CD4-positive, alpha-beta T cell (primary cell): ENCODE results near the gene THSD7A. TPM values are rescaled to one million over a fixed set of nuclear protein-coding genes. Genes with fewer than 3 reads are reported as not detected.

Source experiments
- ATAC-seq: fragments of 200-7000 bp; cut with Tn5 transposase; one replicate; pipeline ENCODE4 v1.10.0; 2022; ENCODE audit warnings: mild to moderate bottlenecking; ENCODE audit not compliant: poor library complexity
- CTCF ChIA-PET: fragments of 350-600 bp; sonication (Branson Sonifier 250); formaldehyde crosslinking; loops from one replicate; lab custom pipeline; 2021; ENCODE audit warnings: antibody characterized with exemption, inconsistent platforms; lab: Charles Lee
- POLR2A ChIA-PET: fragments of 350-600 bp; sonication (Branson Sonifier 250); formaldehyde crosslinking; loops from one replicate; lab custom pipeline; 2021; ENCODE audit warnings: antibody characterized with exemption, inconsistent platforms; lab: Charles Lee
- DNase-seq, 14 experiments: peaks; one replicate each; pipeline ENCODE4 v3.0.0-alpha.2; 2013 to 2020; ENCODE audit warnings: mixed read lengths in 2 of 14
- H3K27ac ChIP-seq, 2 donors: one replicate each; pipeline versions ENCODE4 v1.5.1 to v1.7.0; 2013; ENCODE audit warnings: low read length in 2 of 2, low read depth in 1 of 2, mild to moderate bottlenecking in 1 of 2
- H3K27me3 ChIP-seq, 2 experiments: 1 replicate in 1 of 2; 2 replicates in 1 of 2; pipeline versions ENCODE4 v1.6.1 to v1.7.0; 2013; ENCODE audit warnings: low read length in 2 of 2, control low read depth in 1 of 2, mild to moderate bottlenecking in 1 of 2, moderate library complexity in 1 of 2; ENCODE audit not compliant: insufficient read depth in 2 of 2, control insufficient read depth in 1 of 2
- H3K36me3 ChIP-seq: one replicate; pipeline ENCODE4 v1.6.1; 2013; ENCODE audit warnings: low read length, control low read depth; ENCODE audit not compliant: insufficient read depth
- H3K4me1 ChIP-seq: one replicate; pipeline ENCODE4 v1.6.1; 2013; ENCODE audit warnings: low read length, control low read depth; ENCODE audit not compliant: insufficient read depth
- H3K4me3 ChIP-seq: one replicate; pipeline ENCODE4 v1.5.1; 2013; ENCODE audit warnings: mild to moderate bottlenecking, low read length, moderate library complexity
- H3K9me3 ChIP-seq, 2 experiments: 1 replicate in 1 of 2; 2 replicates in 1 of 2; pipeline versions ENCODE4 v1.6.1 to v1.7.0; 2013; ENCODE audit warnings: low read length in 2 of 2, mild to moderate bottlenecking in 2 of 2, control low read depth in 1 of 2, moderate library complexity in 1 of 2; ENCODE audit not compliant: control insufficient read depth in 1 of 2, insufficient read depth in 1 of 2
- H3K27ac Mint-ChIP-seq: one replicate; pipeline ENCODE4 v1.8.0; 2020; ENCODE audit warnings: mixed read lengths
- H3K27me3 Mint-ChIP-seq: one replicate; pipeline ENCODE4 v1.8.0; 2021; ENCODE audit warnings: mixed read lengths
- H3K36me3 Mint-ChIP-seq: one replicate; pipeline ENCODE4 v1.8.0; 2021; ENCODE audit warnings: low read depth, mixed read lengths
- H3K4me1 Mint-ChIP-seq: one replicate; pipeline ENCODE4 v1.8.0; 2021; ENCODE audit warnings: low read depth, mixed read lengths
- H3K4me3 Mint-ChIP-seq: one replicate; pipeline ENCODE4 v1.8.0; 2020; ENCODE audit warnings: mild to moderate bottlenecking, mixed read lengths
- H3K9me3 Mint-ChIP-seq: one replicate; pipeline ENCODE4 v1.8.0; 2020; ENCODE audit warnings: mixed read lengths
- CTCF ChIP-seq: fragments of 200-600 bp; IDR thresholded peaks from one replicate; pipeline ENCODE4 v1.8.0; 2022; ENCODE audit warnings: antibody characterized with exemption, mild to moderate bottlenecking
- intact Hi-C, 2 experiments: fragments of 100-400 bp; cut with DNase I in 1 of 2; cut with micrococcal nuclease in 1 of 2; formaldehyde crosslinking; loops; one replicate each; pipeline versions ENCODE4 v1.15.1 to v1.9.0; 2023 to 2025; cut with DNase I, micrococcal nuclease
- total RNA-seq, 174 experiments: library from RNA in 2 of 174; stranded (reverse) in 2 of 174; gene quantifications; one replicate each; pipeline ENCODE4 v1.2.3 and lab custom pipeline; 2021 to 2026

The THSD7A gene
- total RNA-seq, 2 experiments from 2014 or later, result not detected

GRCh38 chr7:11620406-11621253 is 211.4 kb downstream of the THSD7A start:
- H3K36me3 ChIP-seq, result no peaks in the 10 kb centered on the region
- H3K9me3 Mint-ChIP-seq, result no peaks in the 10 kb centered on the region
- H3K4me1 ChIP-seq, result no peaks in the 10 kb centered on the region
- H3K36me3 Mint-ChIP-seq, result no peaks in the 10 kb centered on the region
- H3K27ac Mint-ChIP-seq, result no peak overlapping the region
- no peak for TF ChIP-seq CTCF
- no peaks in the 10 kb centered on the region for H3K27me3 ChIP-seq
- H3K4me3 Mint-ChIP-seq, result no peak overlapping the region
- H3K9me3 ChIP-seq, result peaks cover 0 to 4% of the 10 kb centered on the region in 2 experiments
- POLR2A ChIA-PET, result no interaction called here
- intact Hi-C loops, result no loop called here
- H3K4me3 ChIP-seq, result no peak overlapping the region
- ATAC-seq (no peak), DNase-seq (no peak)
- H3K27ac ChIP-seq, result no peak overlapping the region
- CTCF ChIA-PET, result no interaction called here
- H3K4me1 Mint-ChIP-seq, result no peaks in the 10 kb centered on the region
- H3K27me3 Mint-ChIP-seq, result no peaks in the 10 kb centered on the region

- Histone ChIP-seq H3K36me3 (no peaks in the 10 kb centered on the region), H3K27ac (no peak overlapping the region), H3K4me1 (no peaks in the 10 kb centered on the region), H3K27me3 (no peaks in the 10 kb centered on the region), H3K9me3 (peaks cover 0 to 4% of the 10 kb centered on the region in 2 experiments), H3K4me3 (no peak overlapping the region)
- Mint-ChIP-seq H3K9me3 (no peaks in the 10 kb centered on the region), H3K4me3 (no peak overlapping the region), H3K4me1 (no peaks in the 10 kb centered on the region), H3K27me3 (no peaks in the 10 kb centered on the region), H3K27ac (no peak overlapping the region), H3K36me3 (no peaks in the 10 kb centered on the region)
- ATAC-seq, result no peak
- ChIA-PET POLR2A (no interaction called here), CTCF (no interaction called here)
- DNase-seq, result no peak
- intact Hi-C loops, result no loop called here
- no peak for TF ChIP-seq CTCF
These were observed 215.5 kb downstream of the THSD7A start for GRCh38 chr7:11616466-11616865.

GRCh38 chr7:11615174-11615573 is 216.8 kb downstream of the THSD7A start:
- ATAC-seq, result no peak
- no peak for DNase-seq
- Histone ChIP-seq H3K27me3 (no peaks in the 10 kb centered on the region), H3K4me3 (no peak overlapping the region), H3K27ac (no peak overlapping the region), H3K9me3 (peaks cover 0 to 4% of the 10 kb centered on the region in 2 experiments), H3K4me1 (no peaks in the 10 kb centered on the region), H3K36me3 (no peaks in the 10 kb centered on the region)
- H3K4me1 Mint-ChIP-seq, result no peaks in the 10 kb centered on the region
- POLR2A ChIA-PET, result no interaction called here
- no peaks in the 10 kb centered on the region for H3K9me3 Mint-ChIP-seq
- intact Hi-C loops, result no loop called here
- H3K27me3 Mint-ChIP-seq, result no peaks in the 10 kb centered on the region
- H3K4me3 Mint-ChIP-seq, result no peak overlapping the region
- no peak overlapping the region for H3K27ac Mint-ChIP-seq
- no peaks in the 10 kb centered on the region for H3K36me3 Mint-ChIP-seq
- no peak for TF ChIP-seq CTCF
- CTCF ChIA-PET, result no interaction called here
